Glomerular endothelial cell (primary cell): Measurements from ENCODE around the gene ZNF574. TPM values are rescaled to one million over a fixed set of nuclear protein-coding genes. Genes with fewer than 3 reads are reported as not detected.
"Not testable (repeated sequence)": the region's sequence is repeated elsewhere in the genome, so short reads cannot be mapped to it uniquely, and the experiment has no call there.

Source experiments
- DNase-seq: peaks from one replicate; pipeline ENCODE4 v3.0.0-alpha.2; 2011; ENCODE audit warnings: low read depth, low spot score; ENCODE audit errors: extremely low read depth
- total RNA-seq: library from RNA; depleted of rRNA; stranded (reverse); fragments of >200 nt; gene quantifications from 2 replicates; pipeline ENCODE4 v1.2.3, GENCODE V29; 2015

Gene ZNF574
- total RNA-seq, 1 donor from 2014 or later: 20.4 TPM

DNA sequence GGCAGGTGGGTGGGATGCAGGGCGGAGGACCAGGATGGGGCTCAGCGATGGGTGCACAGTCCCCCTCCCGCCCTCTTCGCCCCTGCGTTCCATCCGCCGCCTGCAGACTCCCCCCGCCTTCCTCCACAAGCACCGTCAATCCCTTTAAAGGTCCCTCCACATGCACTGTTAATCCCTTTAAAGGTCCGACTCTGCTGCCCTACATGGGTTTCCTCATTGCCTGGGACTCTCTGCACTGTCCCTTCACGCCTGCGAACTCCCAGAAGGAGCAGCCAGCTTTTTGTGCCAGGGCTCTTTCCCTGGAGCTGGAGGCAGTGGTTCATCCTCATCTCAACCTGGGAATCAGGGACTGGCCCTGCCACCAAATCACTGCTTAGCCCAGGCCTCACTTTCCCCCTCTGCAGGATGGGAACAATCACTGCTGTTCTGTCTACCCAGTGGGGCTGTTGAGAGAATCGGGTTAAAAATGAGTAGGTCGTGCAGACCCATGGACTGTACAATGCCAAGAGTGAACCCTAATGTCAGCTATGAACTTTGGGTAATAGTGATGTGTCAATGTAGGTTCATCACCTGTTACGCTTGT is 20.4 kb downstream of the ZNF574 start:
- no peak for DNase-seq

DNA sequence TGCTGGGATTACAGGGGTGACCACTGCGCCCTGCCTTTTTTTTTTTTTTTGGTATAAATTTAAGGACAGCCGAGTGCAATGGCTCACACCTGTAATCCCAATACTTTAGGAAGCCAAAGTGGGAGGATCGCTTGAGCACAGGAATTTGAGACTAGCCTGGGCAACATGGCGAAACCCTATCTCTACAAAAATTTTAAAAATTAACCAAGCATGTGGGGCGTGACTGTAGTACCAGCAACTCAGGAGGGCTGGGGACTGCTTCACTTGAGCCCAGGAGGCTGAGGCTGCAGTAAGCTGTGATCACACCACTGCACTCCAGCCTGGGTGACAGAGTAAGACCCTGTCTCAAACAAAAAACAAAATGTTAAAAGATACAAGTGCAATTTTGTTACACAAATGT is 21.5 kb downstream of the ZNF574 start:
- no peak for DNase-seq

DNA sequence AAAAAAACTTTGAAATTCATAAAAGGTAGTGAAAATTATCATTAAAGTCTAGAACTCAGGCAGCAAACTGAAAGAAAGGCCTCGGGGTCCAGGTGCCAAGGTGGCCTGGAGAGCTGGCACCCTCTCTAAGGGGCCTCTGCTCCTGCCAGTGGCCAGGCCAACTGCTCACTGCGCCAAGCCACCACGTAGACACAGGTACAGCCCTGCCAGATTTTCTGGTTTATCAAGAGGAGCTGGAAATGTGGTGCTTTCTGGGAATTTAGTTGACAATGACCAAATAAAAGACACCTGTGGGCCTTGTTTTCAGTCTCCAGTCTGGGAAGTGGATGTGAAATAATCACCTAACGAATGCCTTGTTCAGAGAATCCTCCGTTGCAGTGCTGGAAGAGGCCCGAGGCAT is 22.8 kb downstream of the ZNF574 start:
- DNase-seq: no peak

DNA sequence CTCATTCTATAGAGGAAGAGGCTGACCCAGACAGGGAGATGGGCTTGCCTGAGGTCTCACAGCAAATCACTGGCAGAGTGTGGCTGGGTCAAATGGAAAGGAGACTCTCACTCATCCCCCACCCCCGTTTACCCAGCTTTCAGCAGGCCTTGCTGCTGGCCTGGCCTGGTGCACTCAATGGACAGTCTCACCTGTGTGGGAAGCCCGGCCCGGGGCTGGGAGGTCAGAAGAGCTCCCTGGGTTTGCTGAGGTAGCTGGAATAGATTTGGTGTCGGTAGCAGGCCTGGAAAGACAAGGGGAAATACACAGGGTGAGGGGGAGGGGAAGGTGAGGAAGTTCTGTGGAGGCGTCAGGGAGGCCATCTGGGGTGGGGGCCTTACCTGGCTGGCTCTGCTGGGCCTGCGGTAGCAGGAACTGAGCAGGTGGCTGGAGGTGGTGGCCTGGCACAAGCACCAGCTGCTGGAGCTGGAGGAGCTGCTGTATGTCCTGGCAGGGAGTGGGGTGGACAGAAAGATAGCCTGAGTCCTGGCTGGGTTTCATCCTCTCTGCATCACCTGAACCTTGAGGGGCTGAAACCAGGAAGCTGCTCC is 23.5 kb downstream of the ZNF574 start:
- DNase-seq: no peak

DNA sequence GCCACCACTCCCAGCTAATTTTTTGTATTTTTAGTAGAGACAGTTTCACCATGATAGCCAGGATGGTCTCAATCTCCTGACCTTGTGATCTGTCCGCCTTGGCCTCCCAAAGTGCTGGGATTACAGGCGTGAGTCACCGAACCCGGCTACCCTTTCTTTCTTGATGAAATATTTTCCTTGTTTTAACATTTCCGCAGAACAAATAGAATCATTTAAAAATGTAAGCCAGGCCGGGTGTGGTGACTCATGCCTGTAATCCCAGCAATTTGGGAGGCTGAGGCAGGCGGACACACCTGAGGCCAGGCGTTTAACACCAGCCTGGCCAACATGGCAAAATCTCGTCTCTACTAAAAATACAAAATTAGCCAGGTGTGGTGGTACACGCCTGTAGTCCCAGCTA is 24.3 kb downstream of the ZNF574 start:
- DNase-seq: not testable (repeated sequence)

DNA sequence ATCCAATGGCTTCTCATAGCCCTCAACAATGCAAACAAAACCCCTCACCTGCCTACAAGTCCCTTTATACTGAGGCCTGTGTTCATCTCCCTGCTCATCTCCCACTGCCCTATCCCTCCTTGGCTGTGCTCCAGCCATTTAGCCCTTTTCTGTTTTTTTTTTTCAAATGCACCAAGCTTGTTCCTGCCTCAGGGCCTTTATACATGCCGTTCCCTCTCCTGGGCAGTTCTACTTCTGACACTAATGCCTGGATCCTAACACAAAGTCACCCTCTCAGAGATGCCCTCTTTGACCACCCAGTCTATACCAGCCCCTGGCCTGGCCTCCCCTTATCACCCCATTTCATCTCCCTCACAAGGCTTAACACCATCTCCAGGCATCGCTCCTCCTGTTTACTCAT is 26.9 kb downstream of the ZNF574 start:
- no peak for DNase-seq

DNA sequence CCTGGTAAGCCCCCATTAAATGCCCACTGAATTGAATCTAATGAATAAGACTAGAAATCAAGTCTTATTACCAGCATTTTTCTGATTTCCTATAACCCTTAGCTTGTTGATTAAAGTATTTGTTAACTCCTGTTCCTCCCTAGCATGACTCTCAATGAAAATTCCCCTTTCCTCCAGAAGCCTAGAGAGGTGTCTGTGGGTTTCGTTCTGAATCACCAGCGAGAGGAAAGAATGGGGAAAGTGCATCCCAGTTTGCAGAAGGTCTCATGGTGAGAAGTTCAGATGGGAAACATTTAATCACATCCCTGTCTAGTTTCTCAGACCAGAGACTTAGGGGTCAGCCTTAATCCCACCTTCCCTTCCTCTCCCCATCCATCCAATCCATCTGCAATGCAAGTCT is 29.4 kb downstream of the ZNF574 start:
- no peak for DNase-seq

DNA sequence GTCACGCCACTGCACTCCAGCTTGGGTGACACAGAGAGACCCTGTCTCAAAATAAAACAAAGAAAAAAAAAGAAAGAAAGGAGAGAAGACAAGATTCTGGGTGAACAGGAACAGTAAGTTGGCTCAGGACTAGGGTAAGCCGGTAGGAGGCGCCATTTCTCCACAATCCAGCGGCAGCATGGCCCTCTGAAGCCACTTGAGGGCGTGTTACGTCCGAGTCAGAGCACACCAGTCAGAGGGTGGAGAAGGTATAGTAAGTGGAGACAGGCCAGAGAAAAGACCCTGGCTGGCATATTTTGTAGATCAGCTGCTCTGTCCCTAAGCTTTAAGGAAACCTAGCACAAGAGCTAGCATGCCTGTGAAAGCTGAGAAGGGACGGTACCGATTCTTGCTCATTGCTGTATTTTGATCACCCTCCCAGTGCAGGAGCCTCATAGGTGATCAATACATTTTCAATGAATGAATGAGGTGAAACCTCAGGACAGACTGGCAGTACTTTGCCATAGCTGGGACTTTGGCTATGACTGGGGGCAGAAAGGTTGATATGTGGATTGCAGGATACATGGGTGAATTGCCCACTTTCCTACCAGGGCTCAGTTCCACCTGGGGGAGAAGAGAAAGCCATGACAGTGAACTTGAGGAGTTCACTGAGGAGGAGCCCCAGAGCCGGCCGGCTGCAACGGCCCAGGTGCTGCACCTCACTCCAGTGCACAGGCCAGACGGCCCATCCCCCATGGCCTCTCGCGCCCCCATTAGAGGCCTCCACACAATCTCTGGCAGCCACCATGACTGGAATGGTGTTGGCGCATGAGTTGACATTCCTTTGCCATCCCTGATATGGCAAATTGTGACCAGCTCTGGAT is 32.8 kb downstream of the ZNF574 start:
- DNase-seq: peak; percentile 74

DNA sequence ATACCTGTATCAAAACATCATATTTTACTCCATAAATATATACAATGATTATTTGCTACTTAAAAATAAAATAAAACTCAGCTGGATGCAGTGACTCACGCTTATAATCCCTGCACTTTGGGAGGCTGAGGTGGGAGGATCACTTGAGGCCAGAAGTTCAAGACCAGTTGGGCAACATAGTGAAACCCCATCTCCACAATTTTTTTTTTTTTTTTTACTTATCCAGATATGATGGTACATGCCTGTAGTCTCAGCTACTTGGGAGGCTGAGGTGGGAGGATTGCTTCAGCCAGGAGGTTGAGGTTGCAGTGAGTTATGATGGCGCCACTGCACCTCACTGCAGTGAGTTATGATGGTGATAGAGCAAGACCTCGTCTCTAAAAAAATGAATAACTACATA is 33.9 kb downstream of the ZNF574 start:
- DNase-seq: no peak

DNA sequence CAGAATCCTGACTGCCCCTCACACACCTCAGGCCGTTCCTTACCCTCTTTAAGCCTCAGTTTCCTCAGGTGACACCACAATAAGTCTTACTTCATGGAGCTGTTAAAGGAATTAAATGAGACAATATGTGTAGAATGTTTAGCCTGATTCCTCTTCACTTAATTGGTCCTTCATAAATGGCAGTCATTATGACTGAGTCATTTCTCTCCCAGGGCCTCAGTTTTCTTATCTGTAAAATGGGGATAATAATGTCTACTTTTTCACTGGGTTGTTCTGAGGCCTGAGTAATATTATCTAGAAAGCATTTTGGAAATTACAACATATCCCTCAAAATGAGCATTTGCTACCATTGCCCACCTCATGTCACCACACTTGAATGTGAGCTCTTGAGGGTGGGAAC is 34.7 kb downstream of the ZNF574 start:
- DNase-seq: no peak

DNA sequence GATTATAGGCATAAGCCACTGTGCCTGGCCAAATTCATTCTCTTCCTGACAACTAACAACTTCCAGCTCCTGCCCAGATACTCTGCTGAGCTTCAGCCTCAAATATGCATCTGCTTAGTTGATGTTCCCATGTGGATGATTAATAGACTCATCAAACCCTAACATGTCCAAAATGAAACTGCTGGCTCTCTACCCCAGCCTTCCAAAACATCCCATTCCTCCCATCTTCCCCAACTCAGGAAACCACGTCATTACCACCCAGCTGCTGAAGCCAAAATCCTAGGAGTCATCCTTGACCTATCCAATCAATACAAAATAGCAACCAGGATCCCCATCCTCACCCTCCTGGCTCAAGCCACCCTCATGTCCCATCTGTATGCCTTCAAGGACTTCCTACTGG is 35.4 kb downstream of the ZNF574 start:
- DNase-seq: no peak

DNA sequence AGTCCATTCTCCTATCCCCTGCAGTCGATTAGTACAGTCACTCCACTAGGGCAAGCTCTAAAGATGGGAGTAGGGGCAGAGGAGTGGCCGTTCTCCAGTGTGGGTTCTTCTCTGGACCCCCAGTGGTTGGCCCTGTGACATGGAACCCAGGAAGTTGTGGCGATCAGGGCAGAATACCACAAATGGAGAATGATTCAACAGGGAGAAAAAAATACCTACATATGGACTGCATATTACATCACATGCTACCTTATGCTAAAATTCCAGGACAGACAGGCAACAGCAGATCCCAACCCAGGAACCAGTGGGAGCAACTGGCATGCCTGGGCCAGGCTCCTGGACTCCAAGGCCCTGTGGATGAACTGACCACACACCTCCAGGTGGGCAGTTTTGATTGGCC is 35.8 kb downstream of the ZNF574 start:
- DNase-seq: no peak

DNA sequence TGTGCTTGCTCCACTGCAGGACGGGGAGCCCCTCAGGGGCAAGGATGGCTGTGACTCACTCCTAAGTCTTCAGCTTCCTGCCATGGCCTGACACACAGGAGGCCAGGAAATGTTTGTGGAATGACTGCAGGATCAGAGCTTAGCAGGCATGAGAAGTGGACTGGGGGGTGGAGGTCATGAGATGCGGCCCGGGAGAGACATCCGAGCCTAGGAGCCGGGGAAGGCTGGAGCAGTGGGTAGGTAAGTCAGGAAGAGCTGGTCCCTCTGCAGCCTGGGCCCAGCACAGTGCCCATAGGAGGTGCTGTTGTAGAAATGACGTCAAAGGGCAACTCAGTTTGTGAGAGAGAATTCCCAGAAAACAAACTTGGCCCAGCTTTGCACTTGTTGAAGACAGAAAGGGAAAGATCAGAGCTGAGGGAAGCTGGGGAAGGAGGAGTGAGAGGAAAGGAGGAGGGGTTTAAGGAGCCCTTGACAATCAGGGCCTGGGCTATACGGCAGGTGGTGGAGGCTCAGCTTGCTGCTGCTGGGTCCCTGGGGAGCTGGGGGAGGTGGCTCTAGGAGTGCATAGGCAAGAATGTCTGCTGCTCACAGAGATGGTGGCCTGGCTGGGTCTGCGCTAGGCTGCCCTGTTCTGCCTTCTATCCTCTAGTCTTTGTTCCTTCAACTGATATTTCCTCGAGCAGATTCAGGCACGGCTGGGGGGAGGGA is 37.8 kb downstream of the ZNF574 start:
- DNase-seq: peak; percentile 92

DNA sequence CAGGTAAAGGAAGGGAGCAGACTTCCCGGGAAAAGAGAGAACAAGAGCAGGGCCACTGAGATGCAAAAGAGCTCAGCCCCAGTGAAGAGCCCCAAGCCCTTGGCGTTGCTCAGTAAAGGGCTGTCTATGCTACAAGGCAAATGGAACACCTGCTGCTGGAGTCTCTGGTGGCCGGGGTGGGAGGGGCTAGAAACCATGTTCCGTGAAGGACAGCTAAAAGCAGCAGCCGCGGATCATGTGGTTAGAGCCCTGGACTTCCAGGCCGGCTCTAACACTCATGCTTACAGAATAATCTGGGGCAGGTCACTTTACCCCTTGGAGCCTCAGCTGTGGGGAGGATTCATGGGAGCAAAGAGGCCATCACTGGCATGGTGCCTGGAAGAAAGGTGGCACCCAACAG is 38.4 kb downstream of the ZNF574 start:
- DNase-seq: no peak

DNA sequence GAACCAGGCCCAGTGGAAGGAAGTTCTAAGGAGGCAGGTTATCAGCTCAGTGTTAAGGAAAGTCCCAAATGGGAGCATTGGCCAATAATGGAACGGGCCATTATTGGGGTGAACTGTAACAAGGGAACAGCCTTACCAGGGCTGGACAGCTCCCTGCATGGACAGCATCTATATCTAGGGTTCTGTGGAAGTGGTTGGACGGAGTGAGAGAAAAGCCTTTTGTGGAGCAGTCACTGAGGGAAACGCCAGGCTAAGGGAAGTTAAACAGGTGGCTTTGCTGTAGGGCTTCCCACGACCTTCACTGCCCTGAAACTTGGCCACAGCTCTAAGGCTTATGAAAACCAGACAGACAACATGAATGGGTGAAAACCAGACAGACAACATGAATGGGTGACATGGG is 39.3 kb downstream of the ZNF574 start:
- no peak for DNase-seq

DNA sequence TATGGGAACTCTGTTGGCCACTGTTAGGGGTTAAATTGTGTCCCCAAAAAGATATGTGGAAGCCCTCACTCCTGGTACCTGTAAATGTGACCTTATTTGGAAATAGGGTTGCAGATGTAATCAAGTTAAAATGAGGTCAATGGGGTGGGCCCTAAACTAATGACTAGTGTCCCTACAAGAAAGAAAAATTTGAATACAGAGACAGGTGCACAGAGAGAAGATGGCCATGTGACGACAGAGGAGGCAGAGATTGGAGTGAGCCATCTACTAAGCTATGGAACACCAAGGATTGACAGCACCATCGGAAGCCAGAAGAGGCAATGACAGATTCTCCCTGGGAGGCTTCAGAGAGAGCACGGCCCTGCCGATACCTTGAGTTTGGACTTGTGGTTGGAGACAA is 39.7 kb downstream of the ZNF574 start:
- no peak for DNase-seq

DNA sequence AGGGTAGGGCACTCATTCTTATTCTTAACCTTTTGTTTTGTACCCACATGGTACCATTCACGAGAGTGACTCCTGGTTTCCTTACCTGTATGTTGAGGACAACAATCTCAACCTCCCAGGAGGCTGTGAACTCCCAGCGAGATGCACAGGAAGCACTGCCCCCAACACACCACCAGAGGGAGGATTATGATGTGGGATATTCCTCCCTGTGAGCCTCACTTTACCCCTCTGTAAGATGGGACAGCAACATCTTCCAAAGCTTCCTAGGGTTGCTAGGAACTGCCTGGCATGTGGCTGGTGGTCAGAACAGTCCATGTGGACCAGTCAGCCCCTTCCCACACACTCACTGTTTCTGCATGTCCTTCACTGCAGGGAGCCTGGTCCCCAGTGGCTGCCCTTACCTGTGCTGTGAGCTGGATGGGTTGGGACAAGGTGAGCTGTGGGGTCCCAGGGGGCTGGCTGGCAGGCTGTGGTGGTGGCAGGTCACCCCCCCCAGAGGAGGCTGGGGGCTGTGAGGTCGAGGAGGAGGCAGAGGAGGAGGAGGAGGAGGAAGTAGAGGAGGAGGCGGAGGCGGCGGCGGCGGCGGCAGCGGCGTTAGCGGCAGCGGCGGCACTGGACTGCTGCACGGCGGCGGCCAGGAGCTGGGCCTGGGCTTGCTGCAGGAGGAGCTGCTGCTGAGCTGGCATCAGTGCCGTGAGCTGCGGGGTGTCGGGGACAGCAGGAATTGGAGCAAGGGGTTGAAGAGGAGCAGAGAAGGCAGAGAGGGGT is 40.5 kb downstream of the ZNF574 start:
- DNase-seq: no peak

DNA sequence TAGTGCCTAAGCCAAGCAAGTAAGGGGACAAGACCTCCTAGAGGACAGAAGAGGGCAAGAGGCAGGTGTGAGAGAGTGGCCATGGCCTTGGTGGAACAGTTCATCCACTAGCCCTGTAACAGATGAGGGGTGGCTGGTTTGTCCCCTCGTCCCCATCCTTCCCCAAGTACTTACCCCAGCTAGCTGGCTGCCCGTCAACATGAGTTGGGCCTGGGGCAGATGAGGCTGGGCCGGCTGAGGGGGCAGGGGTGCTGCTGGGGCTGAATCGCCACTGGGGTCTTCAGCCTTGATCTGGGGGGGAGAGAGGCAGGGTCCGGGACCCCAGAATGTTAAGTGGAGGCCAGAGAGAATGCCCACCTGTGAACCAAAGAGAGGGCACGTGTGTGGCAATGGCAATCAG is 41.1 kb downstream of the ZNF574 start:
- DNase-seq: no peak

DNA sequence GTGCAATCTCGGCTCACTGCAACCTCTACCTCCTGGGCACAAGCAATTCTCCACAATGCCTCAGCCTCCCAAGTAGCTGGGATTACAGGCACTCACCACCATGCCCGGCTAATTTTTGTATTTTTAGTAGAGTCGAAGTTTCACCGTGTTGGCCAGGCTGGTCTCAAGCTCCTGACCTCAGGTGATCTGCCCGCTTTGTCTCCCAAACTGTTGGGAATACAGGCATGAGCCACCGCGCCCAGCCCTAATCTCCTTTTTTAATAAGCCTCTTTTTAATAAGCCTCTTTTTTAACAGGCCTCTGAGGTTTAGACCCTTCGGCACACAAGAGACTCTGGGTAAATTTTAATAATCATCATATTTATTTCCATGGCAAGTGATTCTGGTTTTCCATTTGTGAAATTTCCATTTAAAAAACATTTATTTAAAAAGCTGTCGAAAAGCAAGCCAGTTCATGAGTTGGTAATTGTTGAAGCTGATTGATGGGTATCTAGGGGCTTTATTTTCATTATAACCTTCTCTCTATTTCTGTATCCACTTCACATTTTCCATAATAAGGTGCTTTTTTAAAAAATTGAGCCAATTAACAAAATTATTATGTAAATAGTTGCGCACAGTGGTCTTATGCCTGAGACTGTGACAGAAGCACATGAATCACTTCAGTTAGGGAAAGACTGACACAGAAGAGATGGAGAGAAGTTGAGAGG is 44.5 kb downstream of the ZNF574 start:
- DNase-seq: no peak

DNA sequence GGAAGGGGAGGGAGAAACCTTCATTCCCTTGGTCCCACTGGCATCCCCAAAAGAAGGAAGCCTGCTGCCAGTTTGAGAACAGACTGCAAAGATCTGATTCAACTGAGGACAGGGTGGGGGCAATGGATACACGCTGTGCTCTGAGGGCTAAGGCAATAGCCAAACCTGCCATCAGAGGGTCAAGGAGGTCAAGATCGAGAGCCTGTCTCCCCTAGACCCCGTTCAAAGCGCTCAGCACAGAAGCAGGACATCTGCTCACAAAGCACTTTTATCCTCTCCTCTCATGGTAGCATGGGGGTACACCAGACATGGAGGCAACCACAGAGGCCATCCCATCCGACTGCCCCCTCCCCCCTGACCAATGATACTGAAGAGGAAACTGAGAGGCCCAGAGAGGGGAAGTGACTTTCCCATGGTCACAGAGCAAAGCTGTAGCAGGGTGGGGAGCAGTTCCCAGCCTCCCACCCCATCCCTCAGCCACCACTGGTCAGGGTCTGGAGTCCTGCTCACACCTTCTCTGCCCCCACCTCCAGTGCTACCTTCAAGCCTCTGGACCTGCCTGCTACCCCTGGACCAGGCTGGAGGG is 45.2 kb downstream of the ZNF574 start:
- DNase-seq: no peak
